ENCODE measurements around the gene CCDC146.
A peak's percentile ranks its signal among the peaks of the same experiment; 100 is the strongest.
"Not testable (repeated sequence)": the region's sequence is repeated elsewhere in the genome, so short reads cannot be mapped to it uniquely, and the experiment has no call there.

Gene CCDC146, protein sequence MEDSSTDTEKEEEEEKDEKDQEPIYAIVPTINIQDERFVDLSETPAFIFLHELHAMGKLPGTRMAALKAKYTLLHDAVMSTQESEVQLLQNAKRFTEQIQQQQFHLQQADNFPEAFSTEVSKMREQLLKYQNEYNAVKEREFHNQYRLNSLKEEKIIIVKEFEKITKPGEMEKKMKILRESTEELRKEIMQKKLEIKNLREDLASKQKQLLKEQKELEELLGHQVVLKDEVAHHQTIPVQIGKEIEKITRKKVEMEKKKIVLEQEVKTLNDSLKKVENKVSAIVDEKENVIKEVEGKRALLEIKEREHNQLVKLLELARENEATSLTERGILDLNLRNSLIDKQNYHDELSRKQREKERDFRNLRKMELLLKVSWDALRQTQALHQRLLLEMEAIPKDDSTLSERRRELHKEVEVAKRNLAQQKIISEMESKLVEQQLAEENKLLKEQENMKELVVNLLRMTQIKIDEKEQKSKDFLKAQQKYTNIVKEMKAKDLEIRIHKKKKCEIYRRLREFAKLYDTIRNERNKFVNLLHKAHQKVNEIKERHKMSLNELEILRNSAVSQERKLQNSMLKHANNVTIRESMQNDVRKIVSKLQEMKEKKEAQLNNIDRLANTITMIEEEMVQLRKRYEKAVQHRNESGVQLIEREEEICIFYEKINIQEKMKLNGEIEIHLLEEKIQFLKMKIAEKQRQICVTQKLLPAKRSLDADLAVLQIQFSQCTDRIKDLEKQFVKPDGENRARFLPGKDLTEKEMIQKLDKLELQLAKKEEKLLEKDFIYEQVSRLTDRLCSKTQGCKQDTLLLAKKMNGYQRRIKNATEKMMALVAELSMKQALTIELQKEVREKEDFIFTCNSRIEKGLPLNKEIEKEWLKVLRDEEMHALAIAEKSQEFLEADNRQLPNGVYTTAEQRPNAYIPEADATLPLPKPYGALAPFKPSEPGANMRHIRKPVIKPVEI

DNA sequence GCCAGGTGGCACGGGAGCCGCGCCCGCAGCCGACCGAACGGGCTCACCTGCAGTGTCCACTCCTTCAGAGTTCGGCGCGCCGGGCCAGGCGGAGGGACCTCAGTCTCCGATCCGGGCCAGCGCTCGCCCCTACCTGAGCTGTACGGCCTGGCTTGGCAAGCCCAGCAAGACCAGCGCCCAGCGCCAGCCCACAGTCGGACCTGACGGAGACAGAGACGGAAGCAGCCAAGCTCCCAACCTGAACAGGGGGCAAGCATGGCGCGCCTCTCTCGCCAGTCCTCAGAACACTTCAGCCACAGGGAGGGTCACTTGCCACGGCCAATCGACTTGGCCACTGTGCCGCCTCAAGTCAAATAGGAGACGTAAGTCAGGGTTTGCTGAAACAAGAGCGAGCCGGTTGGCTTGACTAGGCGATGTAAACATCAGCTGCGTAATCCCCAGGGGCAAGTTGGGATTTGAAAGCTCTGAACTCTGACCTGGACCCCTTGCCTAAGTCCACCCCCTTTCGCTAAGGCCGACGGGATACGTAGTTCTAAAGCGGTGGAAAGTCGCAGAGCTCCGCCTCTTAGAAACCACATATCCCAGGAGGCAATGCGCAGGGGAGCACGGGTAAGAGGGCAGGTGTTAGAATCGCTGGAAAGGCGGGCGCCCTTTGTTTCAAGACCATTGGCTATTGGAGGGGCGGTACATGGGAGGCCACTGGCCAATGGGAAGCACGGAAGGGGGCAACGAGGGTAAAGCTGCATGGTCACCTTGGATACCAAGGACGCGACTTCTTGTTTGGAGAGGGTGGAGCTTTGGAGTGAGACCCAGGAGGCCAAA, at the start of gene CCDC146:
CCDC146 (plus strand) TSS at position 756 of the 822 bp plus-strand sequence. CDS start 45,054 bp downstream, outside the sequence.
- not testable (repeated sequence) for H4K20me1 ChIP-seq (ENCODE audit: low read depth, low read length); H3K27ac ChIP-seq (ENCODE audit: low read depth, low read length); H3K79me2 ChIP-seq (ENCODE audit: insufficient read depth, low read length); H3K27me3 ChIP-seq (ENCODE audit: low read length); H3K36me3 ChIP-seq (ENCODE audit: low read length); H3K9me3 ChIP-seq (ENCODE audit: insufficient read depth, low read length); H3K9me2 ChIP-seq (replicated peaks; ENCODE audit: insufficient read depth, low read length); H3F3A ChIP-seq (ENCODE audit: insufficient read depth)
- Histone ChIP-seq H2AFZ (ENCODE audit: low read depth, low read length, severe bottlenecking) (peak within 1 kb of the TSS; percentile 89), H3K9ac (ENCODE audit: low read length) (peak within 1 kb of the TSS; percentile 53), H3K4me2 (ENCODE audit: low read depth, low read length, poor library complexity, severe bottlenecking) (peak within 1 kb of the TSS; percentile 59), H3K4me3 (ENCODE audit: insufficient read depth, low read length, poor library complexity, severe bottlenecking) (peak within 1 kb of the TSS; percentile 61)

DNA sequence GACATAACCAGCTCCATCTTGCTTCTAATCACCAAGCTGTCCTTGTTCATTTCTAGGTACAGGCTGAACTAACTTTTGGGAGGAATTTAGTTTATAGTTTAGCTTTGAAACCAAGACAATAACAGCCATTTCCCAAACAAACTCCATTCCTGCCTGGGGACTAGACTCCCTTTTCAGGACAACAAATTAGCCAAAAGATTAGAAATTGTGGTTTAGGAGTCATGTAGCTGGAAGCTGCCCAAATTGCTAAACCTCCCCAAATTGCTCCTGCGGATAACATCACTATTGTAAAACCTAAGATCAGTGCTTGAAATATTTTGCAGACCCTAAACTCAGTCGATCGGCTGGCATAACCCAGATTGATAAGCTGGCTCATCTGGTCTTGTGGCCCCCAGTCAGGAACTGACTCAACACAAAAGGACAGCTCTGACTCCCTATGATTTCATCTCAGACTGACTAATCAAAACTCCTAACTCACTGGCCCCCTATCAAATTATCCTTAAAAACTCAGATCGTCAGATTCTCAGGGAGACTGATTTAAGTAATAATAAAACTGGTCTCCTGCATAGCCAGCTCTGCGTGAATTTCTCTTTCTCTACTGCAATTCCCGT, 47.5 kb upstream of the CCDC146 start:
- H3K4me2 ChIP-seq (ENCODE audit: low read depth, low read length, poor library complexity, severe bottlenecking); H2AFZ ChIP-seq (ENCODE audit: low read depth, low read length, severe bottlenecking); H3K27me3 ChIP-seq (ENCODE audit: low read length); H3K27ac ChIP-seq (ENCODE audit: low read depth, low read length); H3K4me3 ChIP-seq (ENCODE audit: insufficient read depth, low read length, poor library complexity, severe bottlenecking); H3K9ac ChIP-seq (ENCODE audit: low read length); H3K79me2 ChIP-seq (ENCODE audit: insufficient read depth, low read length); H3K9me3 ChIP-seq (ENCODE audit: insufficient read depth, low read length); H3F3A ChIP-seq (ENCODE audit: insufficient read depth); H3K9me2 ChIP-seq (replicated peaks; ENCODE audit: insufficient read depth, low read length); H3K36me3 ChIP-seq (ENCODE audit: low read length); H4K20me1 ChIP-seq (ENCODE audit: low read depth, low read length): not testable (repeated sequence)

DNA sequence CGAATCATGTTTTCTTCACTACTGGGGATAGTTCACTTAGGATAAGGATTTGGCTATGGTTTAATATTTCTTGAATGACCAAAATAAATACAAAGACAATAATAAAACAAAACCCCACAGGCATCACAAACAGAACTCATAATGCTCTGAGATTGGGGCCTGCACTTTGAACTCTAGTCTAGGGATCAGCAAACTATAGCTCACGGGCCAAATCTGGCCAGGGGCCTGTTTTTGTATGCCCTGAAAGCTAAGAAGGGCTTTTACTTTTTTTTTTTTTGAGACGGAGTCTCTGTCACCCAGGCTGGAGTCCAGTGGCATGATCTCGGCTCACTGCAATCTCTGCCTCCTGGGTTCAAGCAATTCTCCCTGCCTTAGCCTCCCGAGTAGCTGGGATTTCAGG, 45.4 kb upstream of the CCDC146 start:
- H3K4me2 ChIP-seq (ENCODE audit: low read depth, low read length, poor library complexity, severe bottlenecking); H3K9me3 ChIP-seq (ENCODE audit: insufficient read depth, low read length); H3K9me2 ChIP-seq (replicated peaks; ENCODE audit: insufficient read depth, low read length); H3K27me3 ChIP-seq (ENCODE audit: low read length); H3K27ac ChIP-seq (ENCODE audit: low read depth, low read length); H3K4me3 ChIP-seq (ENCODE audit: insufficient read depth, low read length, poor library complexity, severe bottlenecking); H4K20me1 ChIP-seq (ENCODE audit: low read depth, low read length); H3F3A ChIP-seq (ENCODE audit: insufficient read depth); H3K36me3 ChIP-seq (ENCODE audit: low read length); H3K9ac ChIP-seq (ENCODE audit: low read length); H2AFZ ChIP-seq (ENCODE audit: low read depth, low read length, severe bottlenecking); H3K79me2 ChIP-seq (ENCODE audit: insufficient read depth, low read length): not testable (repeated sequence)

DNA sequence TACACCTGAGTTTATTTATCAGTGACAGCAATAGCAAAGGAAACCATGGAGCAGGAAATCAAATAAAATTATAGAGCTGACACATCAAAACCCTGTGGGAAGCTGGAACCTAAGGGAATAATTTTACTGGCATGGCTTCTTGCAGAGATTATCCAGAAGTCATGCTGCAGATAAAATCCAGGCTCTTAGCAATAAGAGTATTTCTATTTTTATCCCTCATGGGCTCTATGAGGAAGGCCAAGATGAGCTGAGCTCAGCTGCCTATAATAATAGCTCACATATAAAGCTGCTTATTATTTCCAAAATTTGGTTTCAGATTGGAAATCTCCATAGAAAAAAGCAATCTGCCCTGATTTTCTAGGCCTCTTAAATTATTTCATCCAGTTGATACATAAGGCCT, 43.3 kb upstream of the CCDC146 start:
- not testable (repeated sequence) for H3F3A ChIP-seq (ENCODE audit: insufficient read depth); H3K9ac ChIP-seq (ENCODE audit: low read length); H3K27me3 ChIP-seq (ENCODE audit: low read length); H3K4me3 ChIP-seq (ENCODE audit: insufficient read depth, low read length, poor library complexity, severe bottlenecking); H3K27ac ChIP-seq (ENCODE audit: low read depth, low read length); H4K20me1 ChIP-seq (ENCODE audit: low read depth, low read length); H3K36me3 ChIP-seq (ENCODE audit: low read length); H2AFZ ChIP-seq (ENCODE audit: low read depth, low read length, severe bottlenecking); H3K79me2 ChIP-seq (ENCODE audit: insufficient read depth, low read length); H3K9me3 ChIP-seq (ENCODE audit: insufficient read depth, low read length); H3K9me2 ChIP-seq (replicated peaks; ENCODE audit: insufficient read depth, low read length); H3K4me2 ChIP-seq (ENCODE audit: low read depth, low read length, poor library complexity, severe bottlenecking)

DNA sequence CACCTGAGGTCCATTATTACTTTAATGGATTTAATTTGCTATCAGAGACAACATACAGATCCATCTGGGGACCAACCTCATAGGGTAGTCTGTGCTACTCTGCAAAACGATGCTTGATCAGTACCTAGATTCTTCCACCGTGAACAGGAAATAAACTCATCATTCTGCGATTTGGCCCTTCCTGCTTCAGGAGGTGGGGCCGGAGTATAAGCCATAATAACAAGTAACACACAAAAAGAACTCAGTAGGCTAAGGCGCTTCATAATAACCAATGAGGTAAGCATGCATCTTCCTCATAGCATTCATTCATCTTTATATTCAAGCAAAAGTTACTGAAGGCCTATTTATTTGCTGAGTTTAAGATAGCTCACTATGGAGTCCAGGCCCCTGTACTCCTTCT, 42.8 kb upstream of the CCDC146 start:
- H3F3A ChIP-seq (ENCODE audit: insufficient read depth); H3K4me3 ChIP-seq (ENCODE audit: insufficient read depth, low read length, poor library complexity, severe bottlenecking); H3K36me3 ChIP-seq (ENCODE audit: low read length); H3K27me3 ChIP-seq (ENCODE audit: low read length); H3K79me2 ChIP-seq (ENCODE audit: insufficient read depth, low read length); H3K4me2 ChIP-seq (ENCODE audit: low read depth, low read length, poor library complexity, severe bottlenecking); H3K27ac ChIP-seq (ENCODE audit: low read depth, low read length); H4K20me1 ChIP-seq (ENCODE audit: low read depth, low read length); H3K9ac ChIP-seq (ENCODE audit: low read length); H3K9me3 ChIP-seq (ENCODE audit: insufficient read depth, low read length); H3K9me2 ChIP-seq (replicated peaks; ENCODE audit: insufficient read depth, low read length); H2AFZ ChIP-seq (ENCODE audit: low read depth, low read length, severe bottlenecking): not testable (repeated sequence)

DNA sequence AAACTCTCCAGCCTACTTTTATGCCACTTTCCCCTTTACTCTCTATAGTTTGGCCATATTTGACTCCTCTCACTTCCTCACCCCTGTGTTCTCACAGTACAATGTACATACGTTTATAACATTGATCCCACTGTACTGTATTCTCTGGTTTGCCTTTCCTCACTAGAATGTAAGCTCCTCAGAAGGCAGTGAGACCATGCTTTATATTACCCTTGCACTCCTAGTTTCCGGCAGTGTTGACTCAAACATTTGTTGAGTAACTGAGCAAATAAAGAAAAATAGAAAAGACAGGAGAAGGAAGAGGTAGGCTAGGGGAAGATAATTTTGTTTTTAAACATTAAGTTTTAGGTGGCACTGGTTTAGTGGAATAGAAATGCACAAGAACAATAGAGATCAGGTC, 42.2 kb upstream of the CCDC146 start:
- not testable (repeated sequence) for H3K9me3 ChIP-seq (ENCODE audit: insufficient read depth, low read length); H3K27ac ChIP-seq (ENCODE audit: low read depth, low read length); H2AFZ ChIP-seq (ENCODE audit: low read depth, low read length, severe bottlenecking); H3K4me2 ChIP-seq (ENCODE audit: low read depth, low read length, poor library complexity, severe bottlenecking); H3K4me3 ChIP-seq (ENCODE audit: insufficient read depth, low read length, poor library complexity, severe bottlenecking); H3K9me2 ChIP-seq (replicated peaks; ENCODE audit: insufficient read depth, low read length); H3K27me3 ChIP-seq (ENCODE audit: low read length); H3K36me3 ChIP-seq (ENCODE audit: low read length); H3K9ac ChIP-seq (ENCODE audit: low read length); H3F3A ChIP-seq (ENCODE audit: insufficient read depth); H4K20me1 ChIP-seq (ENCODE audit: low read depth, low read length); H3K79me2 ChIP-seq (ENCODE audit: insufficient read depth, low read length)

DNA sequence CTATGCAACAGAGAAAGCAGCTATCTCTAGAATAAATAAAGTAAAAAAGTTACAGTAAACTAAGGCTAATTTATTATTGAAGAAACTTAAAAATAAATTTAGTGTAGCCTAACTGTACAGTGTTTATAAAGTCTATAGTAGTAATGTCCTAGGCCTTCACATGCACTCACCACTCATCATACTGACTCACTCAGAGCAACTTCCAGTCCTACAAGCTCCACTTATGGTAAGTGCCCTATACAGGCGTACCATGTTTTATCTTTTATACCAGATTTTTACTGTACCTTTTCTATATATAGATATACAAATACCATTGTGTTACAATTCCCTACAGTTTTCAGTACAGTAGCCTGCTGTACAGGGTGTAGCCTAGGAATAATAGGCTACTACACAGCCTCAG, 40.2 kb upstream of the CCDC146 start:
- H3K27me3 ChIP-seq (ENCODE audit: low read length); H3K27ac ChIP-seq (ENCODE audit: low read depth, low read length); H3K79me2 ChIP-seq (ENCODE audit: insufficient read depth, low read length); H4K20me1 ChIP-seq (ENCODE audit: low read depth, low read length); H3K9me3 ChIP-seq (ENCODE audit: insufficient read depth, low read length); H2AFZ ChIP-seq (ENCODE audit: low read depth, low read length, severe bottlenecking); H3K9me2 ChIP-seq (replicated peaks; ENCODE audit: insufficient read depth, low read length); H3K4me3 ChIP-seq (ENCODE audit: insufficient read depth, low read length, poor library complexity, severe bottlenecking); H3F3A ChIP-seq (ENCODE audit: insufficient read depth); H3K9ac ChIP-seq (ENCODE audit: low read length); H3K4me2 ChIP-seq (ENCODE audit: low read depth, low read length, poor library complexity, severe bottlenecking); H3K36me3 ChIP-seq (ENCODE audit: low read length): not testable (repeated sequence)
